KMS-11 (cell line): Measurements from ENCODE around the gene INTS7.

Experiments used
- H2AFZ ChIP-seq: fragments of 200-600 bp; sonication (generic); 2 replicates; pipeline ENCODE4 v1.6.1; 2016; ENCODE audit warnings: antibody characterized with exemption, mixed run types, low read depth
- H3K27ac ChIP-seq: fragments of 200-600 bp; sonication (generic); 2 replicates; pipeline ENCODE4 v1.6.1; 2016; ENCODE audit warnings: mild to moderate bottlenecking, mixed run types
- H3K27me3 ChIP-seq: fragments of 200-600 bp; sonication (generic); 2 replicates; pipeline ENCODE4 v1.6.1; 2017; ENCODE audit warnings: mild to moderate bottlenecking, low read depth, mixed run types, moderate library complexity; ENCODE audit not compliant: insufficient read depth
- H3K36me3 ChIP-seq: fragments of 200-600 bp; sonication (generic); 2 replicates; pipeline ENCODE4 v1.6.1; 2017; ENCODE audit warnings: mild to moderate bottlenecking, mixed run types; ENCODE audit not compliant: insufficient read depth
- H3K4me1 ChIP-seq: fragments of 200-600 bp; sonication (generic); 2 replicates; pipeline ENCODE4 v1.6.1; 2016; ENCODE audit warnings: mild to moderate bottlenecking, low read depth, mixed run types; ENCODE audit not compliant: poor library complexity, severe bottlenecking
- H3K4me2 ChIP-seq: fragments of 200-600 bp; sonication (generic); 2 replicates; pipeline ENCODE4 v1.7.0; 2016; ENCODE audit warnings: mild to moderate bottlenecking, mixed run types
- H3K4me3 ChIP-seq: fragments of 200-600 bp; sonication (generic); IDR thresholded peaks from 2 replicates; pipeline ENCODE4 v1.6.1; 2017; ENCODE audit warnings: low read depth, low read length, mixed read lengths; ENCODE audit not compliant: insufficient read depth
- H3K79me2 ChIP-seq: fragments of 200-600 bp; sonication (generic); 2 replicates; pipeline ENCODE4 v1.6.1; 2016; ENCODE audit warnings: low read depth, mixed run types; ENCODE audit not compliant: insufficient read depth
- H3K9ac ChIP-seq: fragments of 200-600 bp; sonication (generic); 2 replicates; pipeline ENCODE4 v1.6.1; 2016; ENCODE audit warnings: mild to moderate bottlenecking, mixed run types
- H4K20me1 ChIP-seq: fragments of 200-600 bp; sonication (generic); 2 replicates; pipeline ENCODE4 v1.6.1; 2016; ENCODE audit warnings: mild to moderate bottlenecking, mixed run types; ENCODE audit not compliant: insufficient read depth
- TF ChIP-seq, protein P1 (sequence below): fragments of 200-600 bp; sonication (generic); conservative IDR thresholded peaks from 2 replicates; pipeline ENCODE4 v1.6.1; 2017; ENCODE audit warnings: low read depth, mild to moderate bottlenecking, antibody characterized with exemption, low read length, moderate library complexity, mixed read lengths

INTS7 gene

DNA sequence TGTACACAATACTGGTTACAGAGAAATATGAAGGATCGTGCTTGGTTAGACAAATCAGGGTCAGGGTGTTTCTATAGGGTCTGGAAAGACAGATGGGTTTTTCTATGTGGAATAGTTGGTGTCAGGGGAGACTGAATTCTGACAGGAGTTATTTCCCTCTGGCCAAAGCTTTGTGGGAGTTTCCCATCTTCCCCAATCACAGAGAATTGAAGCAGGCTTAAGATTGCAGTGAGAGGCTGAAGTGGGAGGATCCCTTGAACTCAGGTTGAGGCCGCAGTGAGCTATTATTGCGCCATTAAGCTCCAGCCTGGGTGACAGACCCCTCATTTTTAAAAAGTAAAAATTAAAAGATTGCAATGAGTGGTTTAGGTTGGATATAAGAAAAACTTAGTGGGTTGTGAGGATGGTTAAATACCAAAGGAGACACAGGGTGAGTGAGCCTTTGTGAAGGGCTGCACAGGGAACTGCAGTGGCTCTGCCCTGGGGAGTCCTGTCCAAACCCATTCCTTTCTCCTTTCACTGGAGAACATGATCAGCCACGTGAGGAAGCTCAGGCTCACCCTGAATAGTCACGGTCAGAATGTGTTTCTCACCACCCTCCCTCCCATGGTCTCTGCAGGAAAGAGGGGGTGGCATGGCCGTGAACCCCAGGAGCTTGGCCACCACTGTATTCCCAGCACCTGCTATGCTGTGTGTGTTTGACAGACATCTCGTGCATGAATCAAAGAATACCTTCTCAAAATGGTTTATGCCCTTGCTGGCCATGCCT lies 101.2 kb downstream of the INTS7 start:
- Histone ChIP-seq H3K36me3 (no peaks in the 10 kb centered on the region), H4K20me1 (no peaks in the 10 kb centered on the region), H3K27me3 (no peaks in the 10 kb centered on the region), H3K4me3 (no peak overlapping the region), H3K79me2 (no peaks in the 10 kb centered on the region), H3K9ac (no peak overlapping the region), H3K27ac (no peak overlapping the region), H3K4me2 (peak overlapping the region; percentile 24; the same call in 1 of the 2 replicates), H2AFZ (no peak overlapping the region), H3K4me1 (peaks cover 43% of the 10 kb centered on the region)
- TF ChIP-seq, protein P1, sequence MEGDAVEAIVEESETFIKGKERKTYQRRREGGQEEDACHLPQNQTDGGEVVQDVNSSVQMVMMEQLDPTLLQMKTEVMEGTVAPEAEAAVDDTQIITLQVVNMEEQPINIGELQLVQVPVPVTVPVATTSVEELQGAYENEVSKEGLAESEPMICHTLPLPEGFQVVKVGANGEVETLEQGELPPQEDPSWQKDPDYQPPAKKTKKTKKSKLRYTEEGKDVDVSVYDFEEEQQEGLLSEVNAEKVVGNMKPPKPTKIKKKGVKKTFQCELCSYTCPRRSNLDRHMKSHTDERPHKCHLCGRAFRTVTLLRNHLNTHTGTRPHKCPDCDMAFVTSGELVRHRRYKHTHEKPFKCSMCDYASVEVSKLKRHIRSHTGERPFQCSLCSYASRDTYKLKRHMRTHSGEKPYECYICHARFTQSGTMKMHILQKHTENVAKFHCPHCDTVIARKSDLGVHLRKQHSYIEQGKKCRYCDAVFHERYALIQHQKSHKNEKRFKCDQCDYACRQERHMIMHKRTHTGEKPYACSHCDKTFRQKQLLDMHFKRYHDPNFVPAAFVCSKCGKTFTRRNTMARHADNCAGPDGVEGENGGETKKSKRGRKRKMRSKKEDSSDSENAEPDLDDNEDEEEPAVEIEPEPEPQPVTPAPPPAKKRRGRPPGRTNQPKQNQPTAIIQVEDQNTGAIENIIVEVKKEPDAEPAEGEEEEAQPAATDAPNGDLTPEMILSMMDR = no peak

DNA sequence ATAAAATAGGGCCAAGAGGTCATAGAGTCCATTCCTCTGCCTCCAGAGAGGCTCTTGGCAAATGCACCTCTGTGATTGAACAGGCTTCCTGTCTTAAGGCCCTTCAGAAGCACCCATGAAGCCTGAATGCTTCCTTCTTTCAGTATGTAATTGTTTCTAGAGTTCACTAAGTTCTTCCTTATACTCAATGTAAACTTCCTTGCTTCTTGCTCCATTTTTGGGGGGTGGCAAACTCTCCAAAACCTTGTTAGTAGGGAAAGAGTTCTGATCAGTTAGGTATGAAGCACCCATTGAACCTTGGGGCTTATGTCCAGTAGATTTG lies 102.5 kb downstream of the INTS7 start:
- Histone ChIP-seq H3K4me3 (no peak overlapping the region), H3K79me2 (no peaks in the 10 kb centered on the region), H4K20me1 (no peaks in the 10 kb centered on the region), H3K9ac (no peak overlapping the region), H3K27me3 (no peaks in the 10 kb centered on the region), H3K27ac (no peak overlapping the region), H3K4me1 (peaks cover 43% of the 10 kb centered on the region), H3K36me3 (no peaks in the 10 kb centered on the region), H3K4me2 (no peak overlapping the region), H2AFZ (no peak overlapping the region)
- TF ChIP-seq, protein P1 = no peak

DNA sequence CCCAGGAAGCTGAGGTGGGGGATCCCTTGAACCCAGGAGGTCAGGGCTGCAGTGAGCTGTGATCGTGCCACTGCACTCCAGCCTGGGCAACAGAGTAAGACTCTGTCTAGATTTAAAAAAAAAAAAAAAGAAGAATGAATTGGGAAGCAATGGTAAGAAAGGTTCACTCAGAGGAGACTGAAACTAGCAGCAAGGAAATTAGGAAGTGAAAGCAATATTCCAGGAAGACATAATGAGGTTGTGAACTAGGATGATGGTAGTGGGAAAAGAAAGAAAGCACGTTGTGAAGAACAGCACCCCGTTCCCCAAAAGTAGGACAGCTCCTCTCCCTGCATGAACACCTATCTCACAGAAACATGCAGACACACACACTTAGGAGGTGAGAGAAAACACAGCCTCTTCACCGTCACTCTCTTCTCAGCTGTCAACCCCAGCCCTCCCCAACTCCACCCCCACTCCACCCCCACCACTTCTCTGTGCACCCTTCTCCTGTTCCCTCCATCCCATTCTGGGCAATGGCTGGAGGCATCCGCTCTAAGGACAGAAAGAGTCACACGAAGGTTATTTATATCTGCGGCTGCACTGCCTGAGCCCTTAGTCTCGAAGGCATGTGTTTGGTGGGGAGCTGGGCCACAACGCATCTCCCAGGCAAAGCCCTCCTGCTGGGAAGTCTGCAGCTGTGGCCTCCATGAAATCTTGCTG lies 103.0 kb downstream of the INTS7 start:
- H3K27me3 ChIP-seq = no peaks in the 10 kb centered on the region
- H2AFZ ChIP-seq = no peak overlapping the region
- no peak overlapping the region for H3K27ac ChIP-seq
- TF ChIP-seq, protein P1 = no peak
- peaks cover 39% of the 10 kb centered on the region for H3K4me1 ChIP-seq
- no peak overlapping the region for H3K9ac ChIP-seq
- no peaks in the 10 kb centered on the region for H3K36me3 ChIP-seq
- H3K4me3 ChIP-seq = no peak overlapping the region
- no peaks in the 10 kb centered on the region for H4K20me1 ChIP-seq
- no peaks in the 10 kb centered on the region for H3K79me2 ChIP-seq
- no peak overlapping the region for H3K4me2 ChIP-seq

DNA sequence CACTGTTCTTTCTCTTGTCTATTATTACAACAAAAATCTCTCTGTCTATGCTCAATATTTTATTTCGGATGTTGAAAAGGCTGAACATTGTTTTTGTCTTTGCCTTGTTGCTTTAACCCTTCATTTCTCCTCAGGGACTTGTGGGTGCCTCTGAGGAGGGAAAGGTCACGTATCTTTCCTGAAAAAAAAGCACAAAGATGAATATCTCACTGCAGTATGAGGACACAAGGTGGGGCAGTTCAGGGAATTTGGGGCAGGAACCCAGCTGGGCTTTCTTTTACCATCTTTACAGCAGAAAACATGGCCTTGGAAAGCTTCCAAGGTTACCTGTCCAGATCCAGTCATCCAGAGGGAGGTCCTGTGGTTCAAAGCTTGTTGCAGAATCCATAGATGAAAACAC lies 105.7 kb downstream of the INTS7 start:
- Histone ChIP-seq H3K79me2 (no peaks in the 10 kb centered on the region), H3K27ac (no peak overlapping the region), H3K36me3 (no peaks in the 10 kb centered on the region), H3K27me3 (no peaks in the 10 kb centered on the region), H3K4me3 (no peak overlapping the region), H3K9ac (no peak overlapping the region), H3K4me2 (no peak overlapping the region), H3K4me1 (peaks cover 34% of the 10 kb centered on the region), H4K20me1 (no peaks in the 10 kb centered on the region), H2AFZ (peak overlapping the region; percentile 50; the same call in 1 of the 2 replicates)
- TF ChIP-seq, protein P1 = no peak
